GM19395 (cell line): ENCODE data around the gene KLHL36.
"Not testable (repeated sequence)": the region's sequence is repeated elsewhere in the genome, so short reads cannot be mapped to it uniquely, and the experiment has no call there.

Experiments
- ATAC-seq: cut with Tn5 transposase; IDR thresholded peaks from one replicate; pipeline ENCODE4 v1.9.1; 2021; ENCODE audit warnings: mild to moderate bottlenecking, moderate library complexity; ENCODE audit not compliant: unreplicated experiment

Gene KLHL36

GRCh38 chr16:84614968-84615813, 33.1 kb upstream of the KLHL36 start:
- ATAC-seq: no peak

GRCh38 chr16:84616515-84616914, 31.8 kb upstream of the KLHL36 start:
- no peak for ATAC-seq

- ATAC-seq: peak; percentile 41
These were observed 31.1 kb upstream of the KLHL36 start for GRCh38 chr16:84617041-84617790.

GRCh38 chr16:84617791-84618580, 30.3 kb upstream of the KLHL36 start, which contains the start of gene COTL1:
Gene COTL1, minus strand, starts transcription at chr16:84618078. Its CDS starts 164 bp downstream, at chr16:84617914.
- peak; percentile 75 for ATAC-seq

GRCh38 chr16:84618581-84619460, 29.5 kb upstream of the KLHL36 start:
- no peak for ATAC-seq

- ATAC-seq: not testable (repeated sequence)
These were observed 27.4 kb upstream of the KLHL36 start for GRCh38 chr16:84620913-84621312.

GRCh38 chr16:84625556-84625955, 22.8 kb upstream of the KLHL36 start:
- ATAC-seq: no peak

- ATAC-seq: no peak
These were observed 20.0 kb upstream of the KLHL36 start for GRCh38 chr16:84628226-84628731.

- ATAC-seq: no peak
These were observed 18.7 kb upstream of the KLHL36 start for GRCh38 chr16:84629580-84629979.

GRCh38 chr16:84630009-84630408, 18.3 kb upstream of the KLHL36 start:
- ATAC-seq: no peak

GRCh38 chr16:84630446-84631152, 17.7 kb upstream of the KLHL36 start:
- ATAC-seq: no peak

GRCh38 chr16:84631153-84631466, 17.2 kb upstream of the KLHL36 start:
- ATAC-seq: no peak

GRCh38 chr16:84631886-84632285, 16.4 kb upstream of the KLHL36 start:
- ATAC-seq: no peak

- not testable (repeated sequence) for ATAC-seq
These were observed 15.4 kb upstream of the KLHL36 start for GRCh38 chr16:84632862-84633261.

- no peak for ATAC-seq
These were observed 14.7 kb upstream of the KLHL36 start for GRCh38 chr16:84633622-84634021.

- no peak for ATAC-seq
These were observed 12.6 kb upstream of the KLHL36 start for GRCh38 chr16:84635702-84636101.

- no peak for ATAC-seq
These were observed 10.6 kb upstream of the KLHL36 start for GRCh38 chr16:84637709-84638108.

- no peak for ATAC-seq
These were observed 10.0 kb upstream of the KLHL36 start for GRCh38 chr16:84638231-84638806.

- ATAC-seq: no peak
These were observed 8.2 kb upstream of the KLHL36 start for GRCh38 chr16:84640145-84640544.
